SIG-M5 (cell line): ENCODE measurements around the gene PIK3AP1.

ENCODE experiments used
- DNase-seq: peaks from one replicate; lab custom pipeline; 2025; lab: John Stamatoyannopoulos, UW

PIK3AP1 gene

DNA sequence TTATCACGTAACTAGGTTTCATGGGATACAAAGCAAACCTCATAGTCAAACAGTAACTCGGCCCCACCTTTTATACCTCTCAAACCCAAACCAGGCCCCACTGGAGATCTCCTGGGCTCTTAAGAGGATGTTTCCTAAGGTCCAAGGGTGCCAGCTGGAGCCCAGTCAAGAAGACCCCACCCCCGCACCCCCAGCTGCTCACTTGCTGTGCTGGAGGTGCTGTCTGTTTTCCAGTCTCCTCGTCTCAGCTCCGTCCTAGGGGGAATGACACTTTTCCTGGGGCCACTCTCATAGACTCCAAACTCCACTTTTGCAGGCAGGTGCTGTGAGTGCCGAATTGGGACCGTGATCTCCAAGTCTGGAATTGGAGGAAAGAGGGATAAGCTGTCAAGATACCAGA lies 110.8 kb downstream of the PIK3AP1 start:
- DNase-seq = no peak

DNA sequence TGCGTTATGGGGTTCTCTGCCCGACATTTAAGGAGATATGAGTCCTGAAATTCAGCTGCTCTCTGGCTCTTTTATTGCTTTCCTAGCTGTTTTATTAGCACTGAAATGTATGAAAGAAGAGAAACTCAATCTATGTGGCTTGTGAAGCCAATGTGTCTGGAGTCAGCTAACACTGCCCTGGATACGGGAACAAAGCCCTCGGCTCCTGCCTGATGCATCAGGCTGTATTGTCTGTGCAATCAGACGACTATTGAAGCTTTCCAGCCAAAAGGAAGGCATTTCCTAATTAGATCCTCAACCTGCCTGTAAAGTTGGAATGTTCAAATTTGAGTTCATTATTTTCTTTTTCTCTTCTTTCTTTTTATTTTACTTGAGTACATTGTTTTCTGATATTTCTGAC lies 111.5 kb downstream of the PIK3AP1 start:
- no peak for DNase-seq

DNA sequence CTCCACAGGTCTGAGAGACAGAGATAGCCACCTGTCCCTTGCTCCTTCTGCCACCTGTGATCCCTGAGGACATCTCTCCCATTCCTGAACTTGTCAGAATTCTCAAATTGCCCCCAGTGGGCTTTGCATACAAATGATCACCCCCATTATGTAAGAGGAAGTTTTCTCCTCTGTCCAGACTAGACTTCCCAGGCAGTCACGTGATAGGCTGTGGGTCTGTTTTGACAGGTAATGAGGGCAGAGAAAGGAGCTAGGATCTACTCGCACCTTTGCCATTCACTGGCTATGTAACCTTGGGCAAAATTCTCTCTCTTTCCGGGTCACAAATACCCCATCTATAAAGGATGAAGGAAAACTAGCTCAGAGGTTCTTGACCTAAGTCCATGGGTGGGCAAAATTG lies 112.1 kb downstream of the PIK3AP1 start:
- no peak for DNase-seq

DNA sequence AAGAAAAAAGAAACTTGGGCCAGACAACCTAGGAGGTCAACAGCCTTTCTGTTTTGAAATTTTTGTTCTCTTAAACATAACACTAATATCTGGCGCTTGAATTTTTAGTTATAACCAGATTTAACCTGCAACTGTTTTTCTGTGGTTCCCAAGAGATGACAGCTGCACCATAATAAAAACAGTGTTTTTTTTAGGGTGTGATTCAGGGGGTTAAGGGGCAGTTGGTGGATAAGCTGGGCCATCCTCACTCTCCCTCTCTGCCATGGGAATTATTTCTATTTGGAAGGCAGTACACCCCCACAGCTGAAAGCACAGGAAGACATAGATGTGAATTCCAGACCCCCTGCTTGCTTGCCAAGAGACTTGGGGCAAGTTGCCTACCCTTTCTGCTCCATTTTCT lies 113.4 kb downstream of the PIK3AP1 start:
- no peak for DNase-seq

GRCh38 chr10:96606216-96606615 lies 114.1 kb downstream of the PIK3AP1 start:
- DNase-seq = no peak

- DNase-seq = no peak
These were observed 120.0 kb downstream of the PIK3AP1 start for GRCh38 chr10:96600337-96600736.

DNA sequence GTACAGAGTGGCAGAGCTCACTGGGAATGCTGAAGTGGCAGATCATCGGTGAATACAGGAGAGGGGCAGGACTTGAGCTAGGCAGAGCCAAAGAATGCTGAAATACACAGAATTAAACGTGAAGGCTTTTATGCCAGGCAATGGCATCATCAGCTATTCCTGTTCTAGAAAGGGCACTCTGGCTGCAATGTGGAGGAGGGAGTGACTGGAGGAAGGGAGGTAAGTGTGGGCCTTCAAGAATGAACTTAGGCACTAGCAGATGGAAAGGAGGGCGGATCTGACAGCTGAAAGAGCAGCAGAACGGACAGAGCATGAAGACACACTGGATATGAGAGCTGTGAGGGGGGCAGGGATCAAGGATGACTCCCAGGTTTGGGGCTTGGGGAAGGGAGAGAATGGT lies 121.5 kb downstream of the PIK3AP1 start:
- no peak for DNase-seq

GRCh38 chr10:96596422-96597407 lies 123.6 kb downstream of the PIK3AP1 start:
- DNase-seq = no peak

- DNase-seq = no peak
These were observed 124.6 kb downstream of the PIK3AP1 start for GRCh38 chr10:96595741-96596140.

GRCh38 chr10:96591946-96592345 lies 128.4 kb downstream of the PIK3AP1 start:
- no peak for DNase-seq

DNA sequence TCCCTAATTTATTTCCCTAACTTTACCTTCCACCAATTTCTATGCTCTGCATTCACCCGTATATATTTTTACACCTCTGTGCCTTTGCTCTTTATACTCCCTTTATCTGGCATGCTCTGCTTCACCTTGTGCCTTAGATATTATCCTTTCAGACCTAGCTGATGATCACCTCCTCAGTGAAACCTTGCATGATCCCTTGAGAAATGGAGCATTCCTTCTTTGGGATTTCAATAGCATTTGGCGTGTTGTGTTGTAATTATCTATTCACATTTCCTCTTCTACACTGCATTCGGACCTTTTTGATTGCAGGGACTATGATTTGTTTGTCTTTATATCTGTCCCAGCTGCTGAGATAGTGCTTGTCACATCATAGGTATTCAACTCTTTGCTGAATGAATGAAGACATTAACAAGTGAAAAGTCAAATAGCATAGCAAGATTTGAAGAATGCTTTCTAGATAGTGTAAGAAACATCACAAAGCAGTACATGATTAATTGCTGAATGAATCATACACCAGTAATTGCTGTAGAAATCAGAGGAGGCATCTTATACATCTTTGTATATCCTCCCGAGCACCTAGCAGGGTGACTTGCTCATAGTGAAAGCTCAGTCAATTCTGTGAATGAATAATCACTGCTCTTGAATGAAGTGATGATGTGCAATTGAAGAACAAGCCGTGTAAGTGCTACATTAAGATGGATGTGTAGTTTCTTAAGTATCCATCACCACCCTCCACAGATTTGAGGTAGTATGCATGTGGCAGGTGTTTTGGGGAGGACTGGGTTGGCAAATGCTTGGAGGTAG lies 131.5 kb downstream of the PIK3AP1 start:
- DNase-seq = no peak

- no peak for DNase-seq
These were observed 132.2 kb downstream of the PIK3AP1 start for GRCh38 chr10:96588060-96588554.

DNA sequence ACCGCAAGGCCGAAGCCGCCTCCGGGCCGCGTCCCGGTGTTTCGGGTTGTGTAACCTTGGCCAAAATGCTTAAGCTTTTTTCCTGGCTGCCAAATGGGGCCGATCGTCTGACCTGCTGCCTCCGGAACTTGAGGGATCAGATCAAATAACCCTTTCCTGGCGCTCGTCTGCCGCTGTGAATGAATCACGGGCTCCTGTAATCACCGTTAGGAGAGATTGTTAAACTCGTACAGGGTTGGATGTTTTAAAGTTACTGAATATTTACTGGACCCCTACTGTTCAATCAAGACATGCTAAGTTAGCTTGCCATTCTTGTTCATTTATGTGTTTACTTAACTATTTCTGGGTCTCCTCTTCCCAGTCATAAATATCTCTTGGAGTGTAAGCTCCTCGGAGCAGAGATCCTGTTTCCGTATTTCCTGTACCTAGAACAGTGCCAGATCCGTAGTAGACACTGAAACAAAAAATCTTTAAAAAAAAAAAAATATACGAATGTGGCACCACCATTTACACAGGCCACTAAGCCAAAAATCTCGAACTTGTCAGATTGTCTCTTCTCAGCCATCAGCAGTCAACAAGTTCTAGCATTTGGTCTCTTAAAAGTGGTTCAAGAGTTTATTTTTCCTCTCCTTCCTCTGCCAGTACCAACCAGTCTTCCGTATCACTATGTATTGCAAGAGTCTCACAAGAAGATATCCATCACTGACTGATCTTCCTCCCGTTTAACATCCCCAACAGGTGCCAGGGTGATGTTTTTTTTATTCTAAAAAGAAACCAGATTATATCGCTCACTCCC lies 132.9 kb downstream of the PIK3AP1 start:
- DNase-seq = no peak

- DNase-seq = no peak
These were observed 133.7 kb downstream of the PIK3AP1 start, which contains the start of gene TM9SF3 for GRCh38 chr10:96586419-96587263. TSS of gene TM9SF3 (minus strand) at chr10:96587012. CDS start at chr10:96586835, 177 bp downstream.

- no peak for DNase-seq
These were observed 134.4 kb downstream of the PIK3AP1 start for GRCh38 chr10:96585736-96586418.

DNA sequence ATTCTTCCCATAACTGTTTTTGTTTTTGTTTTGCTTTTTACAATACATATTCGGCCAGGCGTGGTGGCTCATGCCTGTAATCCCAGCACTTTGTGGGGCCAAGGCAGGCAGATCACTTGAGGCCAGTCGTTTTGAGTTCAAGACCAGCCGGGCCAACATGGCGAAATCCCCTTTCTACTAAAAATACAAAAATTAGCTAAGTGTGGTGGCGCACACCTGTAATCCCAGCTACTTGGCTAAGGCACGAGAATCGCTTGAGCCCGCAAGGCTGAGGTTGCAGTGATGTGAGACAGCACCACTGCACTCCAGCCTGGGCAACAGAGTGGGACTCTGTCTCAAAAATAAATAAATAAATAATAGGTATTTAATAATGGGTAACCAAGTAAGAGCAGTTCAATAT lies 135.8 kb downstream of the PIK3AP1 start:
- DNase-seq = no peak

DNA sequence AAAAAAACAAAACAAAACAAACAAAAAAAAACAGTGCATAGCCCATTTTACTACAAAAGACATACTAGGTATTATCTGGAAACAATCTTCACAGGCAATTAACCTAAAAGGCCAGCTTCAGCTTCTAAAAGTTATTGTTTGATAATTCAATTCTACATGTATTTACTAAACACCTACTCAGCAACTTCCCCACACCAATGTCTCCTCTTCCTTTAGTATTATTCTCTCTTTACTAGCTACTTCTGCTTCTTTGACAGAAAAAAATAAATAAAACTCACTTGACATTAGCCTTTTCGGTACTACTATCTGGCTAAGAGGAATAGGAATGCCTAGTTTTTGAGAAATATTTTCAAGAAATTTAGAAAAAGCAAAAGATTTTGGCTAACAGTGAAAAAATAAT lies 136.3 kb downstream of the PIK3AP1 start:
- DNase-seq = no peak

GRCh38 chr10:96579133-96579532 lies 141.2 kb downstream of the PIK3AP1 start:
- DNase-seq = no peak

GRCh38 chr10:96578633-96579032 lies 141.7 kb downstream of the PIK3AP1 start:
- no peak for DNase-seq

GRCh38 chr10:96578022-96578421 lies 142.3 kb downstream of the PIK3AP1 start:
- DNase-seq = no peak
